T-helper 1 cell treated with Interleukin-12 subunit alpha and Interleukin-12 subunit beta and Interleukin-4 antibody, amounts not matched to agents 30 μg/mL and 1 μg/mL, for 36 hours (primary cell): ENCODE measurements around the gene NHERF1.

Experiments
- H3K27ac Mint-ChIP-seq: one replicate; pipeline ENCODE4 v1.8.0; 2021; ENCODE audit warnings: mild to moderate bottlenecking, mixed read lengths
- H3K27me3 Mint-ChIP-seq: one replicate; pipeline ENCODE4 v1.8.0; 2021; ENCODE audit warnings: low read depth, mixed read lengths
- H3K36me3 Mint-ChIP-seq: one replicate; pipeline ENCODE4 v1.8.0; 2021; ENCODE audit warnings: low read depth, mixed read lengths
- H3K4me1 Mint-ChIP-seq: one replicate; pipeline ENCODE4 v1.8.0; 2021; ENCODE audit warnings: low read depth, mixed read lengths
- H3K4me3 Mint-ChIP-seq: one replicate; pipeline ENCODE4 v1.8.0; 2021; ENCODE audit warnings: mild to moderate bottlenecking, moderate library complexity, mixed read lengths
- H3K9me3 Mint-ChIP-seq: one replicate; pipeline ENCODE4 v1.8.0; 2021; ENCODE audit warnings: mixed read lengths

The NHERF1 gene

DNA sequence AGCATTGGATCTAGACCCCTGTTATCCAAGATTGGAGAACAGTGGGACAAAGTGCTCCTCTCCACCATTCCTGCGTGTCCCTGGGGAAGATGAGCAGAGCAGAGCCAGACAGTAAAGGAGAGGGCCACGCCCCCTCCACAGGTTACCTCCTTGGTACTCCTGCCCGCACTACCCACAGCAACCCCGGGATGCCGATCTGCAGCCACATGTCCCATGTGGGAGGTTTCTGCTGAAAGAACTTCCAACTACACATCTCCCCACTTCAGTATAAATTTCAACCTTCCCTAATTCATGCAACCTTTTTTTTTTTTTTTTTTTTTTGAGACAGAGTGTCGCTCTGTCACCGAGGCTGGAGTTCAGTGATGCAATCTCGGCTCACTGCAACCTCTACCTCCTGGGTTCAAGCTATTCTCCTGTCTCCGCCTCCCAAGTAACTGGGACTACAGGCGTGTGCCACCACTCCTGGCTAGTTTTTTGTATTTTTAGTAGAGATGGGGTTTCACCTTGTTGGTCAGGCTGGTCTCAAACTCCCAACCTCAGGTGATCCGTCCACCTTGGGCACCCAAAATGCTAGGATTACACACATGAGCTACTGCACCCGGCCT, 9.1 kb upstream of the NHERF1 start:
- H3K9me3 Mint-ChIP-seq = no peaks in the 10 kb centered on the region
- H3K27me3 Mint-ChIP-seq = peaks cover 8% of the 10 kb centered on the region
- H3K27ac Mint-ChIP-seq = peak overlapping the region; percentile 82
- peak overlapping the region; percentile 88 for H3K4me3 Mint-ChIP-seq
- H3K4me1 Mint-ChIP-seq = peaks cover 68% of the 10 kb centered on the region
- H3K36me3 Mint-ChIP-seq = peaks cover 22% of the 10 kb centered on the region

DNA sequence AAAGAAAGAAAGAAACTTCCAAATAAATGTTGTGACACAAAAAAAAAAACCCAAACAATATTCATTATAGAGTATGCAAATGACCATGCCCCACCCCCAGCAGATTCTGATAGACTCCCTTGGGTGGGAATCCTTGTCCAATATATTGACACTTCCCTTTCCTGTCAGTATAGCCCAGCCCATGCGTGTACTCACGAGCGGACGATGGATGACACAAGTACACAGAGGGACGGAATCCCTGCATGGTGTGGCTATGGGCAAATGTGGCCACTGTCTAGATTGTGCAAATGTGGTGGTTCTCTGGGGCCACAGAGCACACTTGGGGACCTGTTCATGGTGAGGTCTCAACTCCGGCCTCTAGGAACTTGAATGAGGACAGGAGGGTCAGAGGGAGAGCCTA, 8.3 kb upstream of the NHERF1 start:
- H3K27ac Mint-ChIP-seq = peak overlapping the region; percentile 82
- H3K36me3 Mint-ChIP-seq = peaks cover 25% of the 10 kb centered on the region
- no peaks in the 10 kb centered on the region for H3K9me3 Mint-ChIP-seq
- peak overlapping the region; percentile 70 for H3K4me3 Mint-ChIP-seq
- H3K4me1 Mint-ChIP-seq = peaks cover 70% of the 10 kb centered on the region
- peaks cover 4% of the 10 kb centered on the region for H3K27me3 Mint-ChIP-seq

DNA sequence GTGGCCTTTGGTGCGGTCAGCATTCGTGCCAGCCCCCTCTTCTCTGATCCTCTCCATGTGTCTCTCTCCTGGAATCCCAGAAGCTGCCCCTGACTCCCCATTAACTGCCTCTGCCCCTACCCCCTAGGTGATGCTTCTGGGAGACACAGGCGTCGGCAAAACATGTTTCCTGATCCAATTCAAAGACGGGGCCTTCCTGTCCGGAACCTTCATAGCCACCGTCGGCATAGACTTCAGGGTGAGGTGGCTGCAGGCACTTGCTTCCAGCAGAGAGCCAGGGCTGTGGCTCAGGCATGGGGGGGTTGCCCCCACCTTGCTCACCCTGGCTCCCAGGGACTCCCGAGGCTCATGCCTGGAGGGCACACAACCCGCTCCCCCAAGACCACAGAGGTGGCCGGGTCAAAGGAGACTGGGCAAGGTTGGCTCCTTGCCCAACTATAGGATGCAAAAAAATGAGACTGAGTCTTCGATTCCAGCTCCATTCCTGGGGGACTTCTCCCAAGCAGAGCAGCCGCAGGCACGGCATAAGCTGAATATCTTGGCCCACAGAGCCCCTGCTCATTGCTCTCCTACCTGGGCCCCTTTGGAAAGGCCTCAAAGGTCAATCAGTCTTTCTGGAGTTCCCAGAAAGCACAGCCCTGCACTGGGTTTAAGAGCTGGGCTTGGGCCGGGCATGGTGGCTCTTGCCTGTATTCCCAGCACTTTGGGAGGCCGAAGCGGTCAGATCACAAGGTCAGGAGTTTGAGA, 7.6 kb upstream of the NHERF1 start:
- H3K4me1 Mint-ChIP-seq = peaks cover 70% of the 10 kb centered on the region
- peak overlapping the region; percentile 70 for H3K4me3 Mint-ChIP-seq

DNA sequence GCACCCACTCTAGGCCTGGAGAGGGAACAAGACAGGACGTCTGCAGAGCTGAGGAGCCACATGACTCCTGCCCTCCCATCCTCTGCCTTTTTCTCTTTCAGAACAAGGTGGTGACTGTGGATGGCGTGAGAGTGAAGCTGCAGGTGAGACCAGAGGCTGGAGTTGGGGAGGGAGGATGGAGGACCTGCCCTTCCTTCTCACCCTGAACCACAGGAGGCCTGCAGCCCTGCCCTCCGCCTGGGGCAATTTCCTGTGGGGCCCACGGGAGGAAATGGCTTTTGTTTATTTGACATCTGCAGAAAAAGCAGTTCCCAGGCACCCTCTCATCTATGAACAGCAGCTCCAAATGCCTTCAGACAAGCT, 6.3 kb upstream of the NHERF1 start:
- peak overlapping the region; percentile 88 for H3K27ac Mint-ChIP-seq
- H3K36me3 Mint-ChIP-seq = peaks cover 25% of the 10 kb centered on the region
- no peaks in the 10 kb centered on the region for H3K27me3 Mint-ChIP-seq
- peak overlapping the region; percentile 71 for H3K4me3 Mint-ChIP-seq
- H3K4me1 Mint-ChIP-seq = peaks cover 74% of the 10 kb centered on the region
- H3K9me3 Mint-ChIP-seq = no peaks in the 10 kb centered on the region

More for the DNA sequence above, 7.6 kb upstream of the NHERF1 start:
- H3K27ac Mint-ChIP-seq = peak overlapping the region; percentile 88
- H3K27me3 Mint-ChIP-seq = peaks cover 4% of the 10 kb centered on the region
- H3K9me3 Mint-ChIP-seq = no peaks in the 10 kb centered on the region
- H3K36me3 Mint-ChIP-seq = peaks cover 25% of the 10 kb centered on the region

DNA sequence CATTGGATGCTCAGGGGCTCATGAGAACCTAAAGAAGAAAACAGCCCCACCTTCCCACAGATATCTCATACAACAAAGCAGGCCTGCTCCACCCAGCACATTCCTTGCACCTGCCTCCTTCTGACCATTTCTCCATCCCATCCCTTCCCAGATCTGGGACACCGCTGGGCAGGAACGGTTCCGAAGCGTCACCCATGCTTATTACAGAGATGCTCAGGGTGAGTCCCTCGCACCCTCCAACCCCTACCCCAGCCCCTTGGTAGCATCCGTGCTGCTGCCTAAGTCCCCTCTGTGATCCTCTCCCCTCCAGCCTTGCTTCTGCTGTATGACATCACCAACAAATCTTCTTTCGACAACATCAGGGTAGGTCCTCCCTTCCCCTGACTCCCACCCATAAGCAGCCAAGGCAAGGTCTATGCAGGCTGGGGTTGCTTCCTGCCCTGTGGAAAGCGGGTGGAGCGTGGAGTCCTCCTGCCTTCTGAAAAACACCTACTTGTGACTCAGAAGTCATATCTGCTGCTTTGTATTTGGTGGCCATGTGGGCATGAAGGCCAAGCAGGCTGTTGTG, 5.4 kb upstream of the NHERF1 start:
- Mint-ChIP-seq H3K9me3 (no peaks in the 10 kb centered on the region), H3K27ac (peak overlapping the region; percentile 88), H3K36me3 (peaks cover 25% of the 10 kb centered on the region), H3K4me3 (peak overlapping the region; percentile 76), H3K4me1 (peaks cover 71% of the 10 kb centered on the region), H3K27me3 (no peaks in the 10 kb centered on the region)

DNA sequence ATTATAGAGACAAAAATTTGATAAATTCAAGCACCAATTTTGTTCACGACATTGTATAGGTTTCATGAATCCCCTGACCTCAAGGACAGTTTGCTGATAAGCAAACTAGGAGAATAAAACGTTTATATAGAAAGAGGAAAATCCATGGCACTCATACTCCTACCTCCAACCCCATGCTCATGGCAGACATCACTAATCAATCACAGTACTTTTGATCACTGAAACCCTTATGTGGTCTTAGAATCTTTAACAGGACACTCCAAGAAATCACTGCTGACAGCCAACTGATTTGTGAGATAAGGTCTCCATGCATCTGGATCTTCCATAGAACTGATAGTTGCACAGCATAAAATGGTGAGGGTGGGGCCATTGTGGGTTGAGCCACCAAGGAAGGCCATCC, 4.7 kb upstream of the NHERF1 start:
- Mint-ChIP-seq H3K9me3 (no peaks in the 10 kb centered on the region), H3K36me3 (peaks cover 24% of the 10 kb centered on the region), H3K27me3 (no peaks in the 10 kb centered on the region), H3K4me1 (peaks cover 65% of the 10 kb centered on the region), H3K27ac (peak overlapping the region; percentile 82), H3K4me3 (peak overlapping the region; percentile 76)

DNA sequence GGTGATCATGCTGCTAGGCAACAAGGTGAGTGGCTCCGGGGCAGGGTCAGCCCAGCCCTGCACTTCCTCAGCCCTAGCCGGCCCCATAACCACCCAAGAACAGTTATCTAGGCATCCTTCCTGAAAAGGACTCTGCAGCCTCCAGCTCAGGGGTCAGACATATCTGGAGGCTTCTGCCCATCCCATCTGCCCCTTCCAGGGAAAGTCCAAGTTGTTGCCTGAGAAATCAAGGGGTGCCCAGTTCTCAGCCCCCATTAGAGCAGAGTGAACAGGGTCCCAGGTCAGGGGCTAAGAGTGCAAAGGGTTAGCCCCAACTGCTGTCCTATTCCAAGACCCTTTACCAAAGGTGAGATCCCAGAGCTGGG, 4.1 kb upstream of the NHERF1 start:
- peak overlapping the region; percentile 74 for H3K27ac Mint-ChIP-seq
- H3K4me3 Mint-ChIP-seq = peak overlapping the region; percentile 72

DNA sequence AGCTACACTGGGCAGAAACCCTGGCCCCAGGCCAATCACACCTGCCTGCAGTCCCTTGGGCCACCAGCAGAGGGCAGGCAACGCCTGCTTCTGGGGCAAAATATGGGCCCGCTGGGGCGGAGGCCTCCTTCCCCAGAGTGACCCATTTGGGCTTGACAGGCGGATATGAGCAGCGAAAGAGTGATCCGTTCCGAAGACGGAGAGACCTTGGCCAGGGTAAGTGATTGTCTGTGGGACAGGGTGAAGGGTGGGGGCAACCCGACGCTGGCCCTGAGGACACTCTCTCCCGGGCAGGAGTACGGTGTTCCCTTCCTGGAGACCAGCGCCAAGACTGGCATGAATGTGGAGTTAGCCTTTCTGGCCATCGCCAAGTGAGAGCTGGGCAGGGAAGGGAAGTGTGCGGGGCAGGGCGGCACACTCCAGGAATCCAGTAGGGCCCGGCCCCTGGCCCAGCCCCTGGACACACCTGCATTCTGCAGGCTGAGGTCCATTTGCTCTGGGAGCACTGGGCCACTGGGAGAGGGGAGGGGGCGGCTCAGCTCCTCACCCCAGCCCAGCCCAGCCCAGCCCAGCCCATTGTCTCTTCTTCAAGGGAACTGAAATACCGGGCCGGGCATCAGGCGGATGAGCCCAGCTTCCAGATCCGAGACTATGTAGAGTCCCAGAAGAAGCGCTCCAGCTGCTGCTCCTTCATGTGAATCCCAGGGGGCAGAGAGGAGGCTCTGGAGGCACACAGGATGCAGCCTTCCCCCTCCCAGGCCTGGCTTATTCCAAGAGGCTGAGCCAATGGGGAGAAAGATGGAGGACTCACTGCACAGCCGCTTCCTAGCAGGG, 3.5 kb upstream of the NHERF1 start:
- peak overlapping the region; percentile 72 for H3K4me3 Mint-ChIP-seq
- no peaks in the 10 kb centered on the region for H3K9me3 Mint-ChIP-seq
- H3K36me3 Mint-ChIP-seq = peaks cover 28% of the 10 kb centered on the region
- H3K4me1 Mint-ChIP-seq = peaks cover 56% of the 10 kb centered on the region
- no peaks in the 10 kb centered on the region for H3K27me3 Mint-ChIP-seq
- H3K27ac Mint-ChIP-seq = peak overlapping the region; percentile 74

More for the DNA sequence above, 4.1 kb upstream of the NHERF1 start:
- H3K36me3 Mint-ChIP-seq = peaks cover 22% of the 10 kb centered on the region
- peaks cover 60% of the 10 kb centered on the region for H3K4me1 Mint-ChIP-seq
- H3K27me3 Mint-ChIP-seq = no peaks in the 10 kb centered on the region
- H3K9me3 Mint-ChIP-seq = no peaks in the 10 kb centered on the region

DNA sequence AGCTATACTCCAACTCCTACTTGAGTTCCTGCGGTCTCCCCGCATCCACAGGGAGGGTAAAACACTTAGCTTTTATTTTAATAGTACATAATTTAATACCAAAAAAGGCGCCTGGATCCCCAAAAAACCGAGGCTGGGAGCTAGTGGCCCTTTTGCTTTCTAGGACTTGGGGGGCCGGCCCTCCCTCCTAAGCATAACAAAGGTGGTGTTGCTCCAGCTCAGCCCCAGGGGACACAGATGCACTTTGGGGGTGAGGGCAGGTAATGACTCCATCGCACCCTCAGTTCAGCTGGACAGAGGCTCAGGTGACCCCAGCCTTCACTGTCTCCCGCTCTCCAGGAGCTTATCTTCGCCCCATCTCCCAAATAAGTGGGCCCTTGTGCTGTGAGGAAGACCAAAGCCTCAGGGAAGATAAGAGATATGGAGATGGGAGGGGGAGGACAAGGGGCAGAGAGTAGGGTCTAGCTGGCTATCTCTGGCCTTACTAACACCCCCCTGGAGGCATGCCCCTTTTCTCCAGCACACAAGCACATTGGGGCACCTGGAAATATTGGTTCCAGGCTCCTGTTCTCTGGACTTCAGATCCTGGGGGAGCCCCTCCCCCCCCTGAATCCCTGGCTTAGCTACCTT, 2.8 kb upstream of the NHERF1 start:
- Mint-ChIP-seq H3K36me3 (peaks cover 29% of the 10 kb centered on the region), H3K4me1 (peaks cover 51% of the 10 kb centered on the region), H3K27ac (no peak overlapping the region), H3K27me3 (no peaks in the 10 kb centered on the region), H3K9me3 (no peaks in the 10 kb centered on the region), H3K4me3 (no peak overlapping the region)

DNA sequence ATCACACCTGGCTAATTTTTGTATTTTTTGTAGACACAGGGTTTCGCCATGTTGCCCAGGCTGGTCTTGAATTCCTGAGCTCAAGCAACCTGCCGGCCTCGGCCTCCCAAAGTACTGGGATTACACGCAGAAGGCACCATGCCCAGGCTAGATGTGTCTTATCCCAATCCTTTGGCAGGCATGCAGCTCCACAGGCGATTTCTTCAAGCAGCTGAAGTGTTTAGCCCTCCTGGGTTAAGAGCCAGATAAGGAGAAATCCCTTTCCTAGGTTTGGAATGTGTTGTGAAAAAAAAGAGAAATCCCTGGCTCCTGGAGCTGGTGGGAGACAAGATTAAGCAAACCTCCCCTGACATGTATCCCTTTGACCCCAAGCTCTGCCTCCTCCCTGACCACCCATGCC, 2.1 kb upstream of the NHERF1 start:
- Mint-ChIP-seq H3K27me3 (no peaks in the 10 kb centered on the region), H3K4me3 (no peak overlapping the region), H3K36me3 (peaks cover 36% of the 10 kb centered on the region), H3K9me3 (no peaks in the 10 kb centered on the region), H3K4me1 (peaks cover 54% of the 10 kb centered on the region), H3K27ac (peak overlapping the region; percentile 71)

DNA sequence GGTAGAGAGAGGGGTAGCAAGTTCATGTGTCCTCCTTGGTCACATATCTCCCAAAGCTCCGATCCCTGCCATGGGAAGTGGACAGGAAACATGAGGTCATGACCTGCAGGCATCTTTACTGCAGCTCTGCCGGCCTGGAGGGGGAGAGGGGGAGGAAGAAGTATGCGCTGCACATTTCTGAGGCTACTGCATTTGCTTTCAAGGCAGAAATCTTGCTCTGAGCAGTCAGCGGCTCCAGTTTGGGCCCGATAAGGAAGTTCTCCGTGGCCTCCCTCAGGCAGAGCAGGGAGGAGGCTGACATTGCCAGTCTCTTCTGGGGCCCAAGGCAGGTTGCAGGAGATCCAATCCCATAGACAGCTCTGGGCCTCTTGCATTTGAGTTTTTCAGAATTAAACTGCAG, 1.5 kb upstream of the NHERF1 start:
- Mint-ChIP-seq H3K27ac (peak overlapping the region; percentile 71), H3K36me3 (peaks cover 37% of the 10 kb centered on the region), H3K27me3 (no peaks in the 10 kb centered on the region), H3K4me1 (peaks cover 54% of the 10 kb centered on the region), H3K4me3 (peak overlapping the region; percentile 67), H3K9me3 (no peaks in the 10 kb centered on the region)

DNA sequence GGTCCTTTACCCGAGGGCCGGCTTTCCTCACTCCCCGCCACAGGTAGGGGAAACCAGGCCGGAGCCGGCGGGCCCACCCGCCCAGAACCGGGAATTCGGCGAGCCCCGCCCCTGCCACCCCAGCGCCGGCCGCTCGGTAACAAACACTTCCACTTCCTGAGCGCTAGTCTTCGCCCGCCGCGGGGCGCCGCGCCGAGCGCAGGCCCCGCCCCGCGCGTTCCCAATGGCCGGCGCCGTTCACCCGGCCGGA, 224 bp upstream of the NHERF1 start:
- Mint-ChIP-seq H3K27ac (no peak overlapping the region), H3K36me3 (peaks cover 44% of the 10 kb centered on the region), H3K27me3 (no peaks in the 10 kb centered on the region), H3K9me3 (no peaks in the 10 kb centered on the region), H3K4me3 (no peak overlapping the region), H3K4me1 (peaks cover 54% of the 10 kb centered on the region)

DNA sequence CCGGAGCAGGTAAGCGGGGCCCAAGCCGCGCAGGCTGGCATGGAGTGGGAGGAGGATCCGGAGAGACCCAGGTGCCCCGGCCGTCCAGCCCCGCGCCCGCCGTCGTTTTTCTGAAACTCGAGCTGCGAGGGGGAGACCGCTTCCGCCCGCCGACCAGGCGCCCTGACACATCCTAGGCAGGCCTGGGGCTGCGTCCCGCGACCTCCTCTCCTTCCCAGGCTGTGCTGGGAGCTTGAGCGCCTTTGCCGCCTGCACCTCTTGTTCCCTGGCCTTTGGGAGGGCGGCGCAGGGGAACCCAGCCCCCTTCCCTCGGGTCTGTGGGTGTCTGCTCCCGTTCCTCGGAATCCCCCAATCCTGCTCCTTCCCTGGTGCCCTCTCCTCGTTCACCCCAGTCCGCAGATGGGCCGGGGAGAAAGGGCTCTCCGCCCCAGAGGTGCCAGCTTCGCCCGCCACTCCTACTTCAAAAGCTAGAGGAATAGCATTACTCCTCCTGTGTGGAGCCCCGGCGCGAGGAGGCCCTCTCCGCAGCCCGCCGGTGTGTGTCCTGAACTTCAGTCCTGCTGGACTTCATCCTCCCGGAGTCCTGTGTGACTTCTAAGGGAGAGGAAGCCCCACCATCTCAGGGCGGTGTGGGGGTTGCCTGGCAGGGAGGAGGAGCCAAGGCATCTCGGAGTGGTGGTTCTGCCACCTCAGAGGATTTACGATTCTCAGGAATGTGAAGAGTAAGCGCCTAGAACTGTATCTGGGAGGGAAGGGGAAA, 1.0 kb downstream of the NHERF1 start:
- Mint-ChIP-seq H3K4me3 (peak overlapping the region; percentile 99), H3K27ac (peak overlapping the region; percentile 78), H3K36me3 (peaks cover 38% of the 10 kb centered on the region), H3K27me3 (no peaks in the 10 kb centered on the region), H3K4me1 (peaks cover 51% of the 10 kb centered on the region), H3K9me3 (no peaks in the 10 kb centered on the region)

DNA sequence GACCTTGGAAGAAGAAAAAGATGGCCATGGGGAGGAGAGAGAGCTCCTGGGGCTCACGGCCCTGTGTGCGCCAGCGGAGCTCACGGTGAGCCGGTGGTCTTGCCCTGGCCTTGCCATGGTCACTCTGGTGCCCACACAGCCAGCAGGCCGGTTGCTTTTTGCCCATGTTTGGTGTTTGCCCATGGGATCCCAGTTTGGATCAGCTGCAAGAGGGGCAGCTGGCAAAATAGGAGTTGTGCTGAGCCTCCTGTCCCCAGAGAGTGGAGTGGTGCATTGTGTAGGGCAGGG, 1.6 kb downstream of the NHERF1 start:
- Mint-ChIP-seq H3K4me1 (peaks cover 51% of the 10 kb centered on the region), H3K9me3 (no peaks in the 10 kb centered on the region), H3K4me3 (peak overlapping the region; percentile 99), H3K27ac (peak overlapping the region; percentile 78), H3K36me3 (peaks cover 39% of the 10 kb centered on the region), H3K27me3 (no peaks in the 10 kb centered on the region)
